ENCODE data around the gene ZNF488.
A peak's percentile ranks its signal among the peaks of the same experiment; 100 is the strongest.

ZNF488 gene

GRCh38 chr10:47357131-47357582 is 26.9 kb downstream of the ZNF488 start:
- Histone ChIP-seq H3K4me1 (no peaks in the 10 kb centered on the region), H3K36me3 (no peaks in the 10 kb centered on the region), H3K9me3 (no peaks in the 10 kb centered on the region), H3K4me3 (ENCODE audit: low read depth, low read length) (no peak overlapping the region), H3K27me3 (no peaks in the 10 kb centered on the region)
- no peak for DNase-seq
- no peak for TF ChIP-seq CTCF (IDR thresholded peaks at IDR 0.05; ENCODE audit: low read depth, low read length)

GRCh38 chr10:47356708-47357107 is 27.4 kb downstream of the ZNF488 start:
- no peak overlapping the region for H3K4me3 ChIP-seq (ENCODE audit: low read depth, low read length)
- no peaks in the 10 kb centered on the region for H3K27me3 ChIP-seq
- no peak for DNase-seq
- TF ChIP-seq CTCF (IDR thresholded peaks at IDR 0.05; ENCODE audit: low read depth, low read length): no peak
- H3K4me1 ChIP-seq: no peaks in the 10 kb centered on the region
- no peaks in the 10 kb centered on the region for H3K36me3 ChIP-seq
- H3K9me3 ChIP-seq: no peaks in the 10 kb centered on the region

GRCh38 chr10:47354900-47355299 is 29.2 kb downstream of the ZNF488 start:
- H3K4me1 ChIP-seq: no peaks in the 10 kb centered on the region
- no peaks in the 10 kb centered on the region for H3K9me3 ChIP-seq
- no peaks in the 10 kb centered on the region for H3K36me3 ChIP-seq
- H3K27me3 ChIP-seq: no peaks in the 10 kb centered on the region
- DNase-seq: no peak
- TF ChIP-seq CTCF (IDR thresholded peaks at IDR 0.05; ENCODE audit: low read depth, low read length): no peak
- no peak overlapping the region for H3K4me3 ChIP-seq (ENCODE audit: low read depth, low read length)

- DNase-seq: no peak
- Histone ChIP-seq H3K4me1 (no peaks in the 10 kb centered on the region), H3K27me3 (no peaks in the 10 kb centered on the region), H3K4me3 (ENCODE audit: low read depth, low read length) (no peak overlapping the region), H3K36me3 (no peaks in the 10 kb centered on the region), H3K9me3 (no peaks in the 10 kb centered on the region)
- peak; percentile 12; the same call in 1 of the 2 replicates for TF ChIP-seq CTCF (IDR thresholded peaks at IDR 0.05; ENCODE audit: low read depth, low read length)
Observed at GRCh38 chr10:47354165-47354564, 29.9 kb downstream of the ZNF488 start.

GRCh38 chr10:47353351-47353750 is 30.7 kb downstream of the ZNF488 start:
- H3K36me3 ChIP-seq: no peaks in the 10 kb centered on the region
- no peaks in the 10 kb centered on the region for H3K4me1 ChIP-seq
- TF ChIP-seq CTCF (IDR thresholded peaks at IDR 0.05; ENCODE audit: low read depth, low read length): no peak
- DNase-seq: no peak
- H3K9me3 ChIP-seq: no peaks in the 10 kb centered on the region
- no peaks in the 10 kb centered on the region for H3K27me3 ChIP-seq
- H3K4me3 ChIP-seq (ENCODE audit: low read depth, low read length): no peak overlapping the region

- no peak for TF ChIP-seq CTCF (IDR thresholded peaks at IDR 0.05; ENCODE audit: low read depth, low read length)
- Histone ChIP-seq H3K4me3 (ENCODE audit: low read depth, low read length) (no peak overlapping the region), H3K36me3 (no peaks in the 10 kb centered on the region), H3K27me3 (no peaks in the 10 kb centered on the region), H3K9me3 (no peaks in the 10 kb centered on the region), H3K4me1 (no peaks in the 10 kb centered on the region)
- DNase-seq: no peak
Observed at GRCh38 chr10:47351899-47352815, 31.9 kb downstream of the ZNF488 start.

All from BE2C (cell line).